ENCODE measurements around the gene BTAF1. TPM values are rescaled to one million over a fixed set of nuclear protein-coding genes. Genes with fewer than 3 reads are reported as not detected.

Gene BTAF1
- total RNA-seq, 5 donors from 2014 or later (not counting 1 experiment from before 2014, with no cell fraction given), result 61.0 to 81.8 (median 66.5) TPM

DNA sequence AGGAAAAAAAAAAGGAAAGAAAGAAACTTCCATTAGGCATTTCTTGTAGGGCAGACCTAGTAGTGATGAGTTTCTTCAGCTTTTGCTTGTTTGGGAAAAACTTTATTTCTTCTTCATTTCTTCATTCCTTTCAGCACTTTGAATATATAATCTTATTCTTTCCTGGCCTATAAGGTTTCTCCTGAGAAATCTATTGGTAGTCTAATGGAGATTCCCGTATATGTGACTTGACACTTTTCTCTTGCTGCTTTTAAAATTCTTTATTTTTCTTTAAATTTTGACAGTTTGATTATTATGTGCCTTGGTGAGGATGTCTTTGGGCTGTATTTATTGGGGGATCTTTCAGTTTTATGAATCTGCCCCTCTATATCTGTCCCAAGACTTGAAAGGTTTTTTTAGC, 3.9 kb upstream of the BTAF1 start:
- Mint-ChIP-seq H3K4me3 (no peak overlapping the region), H3K4me1 (peaks cover 13 to 18% (median 15%) of the 10 kb centered on the region in 3 donors), H3K27me3 (peaks cover 28% of the 10 kb centered on the region in 2 donors), H3K27ac (no peak overlapping the region), H3K36me3 (no peaks in the 10 kb centered on the region), H3K9me3 (no peaks in the 10 kb centered on the region)
- peaks cover 2 to 11% of the 10 kb centered on the region in 2 experiments for H3K27me3 ChIP-seq (replicated peaks in 1 of 2; ENCODE audit: control insufficient read depth in 2 of 2, extremely low read depth in 1 of 2, insufficient read depth in 2 of 2, low read length in 1 of 2)
- POLR2A ChIA-PET, result no interaction called here
- CTCF ChIA-PET, result interaction anchor here in 1 of 2 donors (0.6 kb wide), 1 partner anchor 831 kb away, joined by 3 read pairs; no protein-coding TSS in a partner anchor
- DNase-seq (no peak), ATAC-seq (replicated peaks in 1 of 4) (no peak)
- H3K36me3 ChIP-seq (ENCODE audit: control insufficient read depth in 2 of 2, extremely low read depth in 1 of 2, insufficient read depth in 1 of 2, low read length in 1 of 2), result no peaks in the 10 kb centered on the region
- H3K9me3 ChIP-seq, result no peaks in the 10 kb centered on the region
- no peak overlapping the region for H3K27ac ChIP-seq (ENCODE audit: low read length)
- H3K4me1 ChIP-seq (ENCODE audit: control insufficient read depth in 1 of 2, extremely low read depth in 1 of 2, insufficient read depth in 2 of 2, low read length in 2 of 2), result peaks cover 8 to 12% of the 10 kb centered on the region in 2 experiments
- H3K4me3 ChIP-seq (ENCODE audit: control insufficient read depth in 1 of 2, extremely low read depth in 1 of 2, low read length in 1 of 2), result no peak overlapping the region
- no CpG with 5 or more reads among the region's 1 CpG for WGBS (ENCODE audit: insufficient coverage)

DNA sequence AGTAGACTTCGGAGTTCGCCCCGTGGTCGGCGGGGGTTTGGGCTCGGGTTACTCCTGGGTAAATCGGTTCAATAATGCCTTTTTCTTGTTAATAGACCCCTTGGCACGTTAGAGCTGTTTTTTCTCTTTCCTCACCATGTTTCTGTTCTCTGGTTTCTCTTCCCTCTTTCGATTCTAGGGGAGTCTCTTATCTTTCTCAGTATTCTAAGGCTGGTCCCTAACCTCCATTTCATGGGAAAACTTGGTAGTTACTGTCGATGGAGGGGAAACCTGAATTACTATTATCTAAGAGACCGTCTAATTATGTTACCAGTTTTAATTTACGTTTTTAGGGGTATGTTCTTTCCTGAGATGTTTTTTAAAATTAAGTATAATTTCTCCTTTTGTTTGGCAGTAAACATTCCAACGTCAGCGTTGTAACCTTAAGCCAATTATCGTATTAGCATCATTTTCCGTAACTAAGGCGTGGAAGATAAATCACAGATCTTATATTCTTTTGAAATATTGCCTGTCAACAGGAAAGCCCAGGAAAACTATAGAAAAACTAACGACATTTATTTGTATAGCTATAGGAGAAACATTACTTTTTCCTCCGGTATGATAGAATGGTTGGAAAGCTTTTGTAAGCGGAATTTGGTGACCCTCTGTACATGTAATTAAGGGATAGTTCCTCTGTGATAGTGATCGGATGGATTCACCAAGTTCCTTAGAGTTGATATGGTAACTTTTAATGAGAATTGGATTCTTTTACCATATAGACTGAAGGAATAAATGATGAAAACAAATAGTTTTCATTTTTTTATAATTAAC, 847 bp downstream of the BTAF1 start:
- H3K4me1 Mint-ChIP-seq, result peaks cover 48 to 58% (median 52%) of the 10 kb centered on the region in 3 donors
- peak overlapping the region; percentile 79 to 94 for H3K4me3 ChIP-seq (ENCODE audit: control insufficient read depth in 1 of 2, extremely low read depth in 1 of 2, low read length in 1 of 2)
- H3K4me1 ChIP-seq (ENCODE audit: control insufficient read depth in 1 of 2, extremely low read depth in 1 of 2, insufficient read depth in 2 of 2, low read length in 2 of 2), result peaks cover 20 to 25% of the 10 kb centered on the region in 2 experiments
- ATAC-seq (replicated peaks in 1 of 4) (no peak), DNase-seq (no peak)
- ChIA-PET CTCF (interaction anchor here (0.6 to 5.6 kb wide), 19 partner anchors 8 to 1587 kb away, joined by 3 to 74 read pairs (median 4); partner anchors contain the start of gene FGFBP3 (in 1 of the 2)), POLR2A (interaction anchor here (0.5 to 2.0 kb wide), 21 partner anchors 8 to 762 kb away, joined by 3 to 11 read pairs (median 4); partner anchors contain the start of gene TNKS2 (in 1 of the 2))
- WGBS (ENCODE audit: insufficient coverage), result 0% methylated on average over 2 of the region's 21 CpGs
- H3K27ac ChIP-seq (ENCODE audit: low read length), result peak overlapping the region; percentile 91
- peak overlapping the region; percentile 90 to 99 for H3K27ac Mint-ChIP-seq
- H3K4me3 Mint-ChIP-seq, result peak overlapping the region; percentile 89 to 96 (median 96)
- H3K9me3 ChIP-seq, result no peaks in the 10 kb centered on the region
- H3K9me3 Mint-ChIP-seq, result no peaks in the 10 kb centered on the region
- H3K27me3 ChIP-seq (replicated peaks in 1 of 2; ENCODE audit: control insufficient read depth in 2 of 2, extremely low read depth in 1 of 2, insufficient read depth in 2 of 2, low read length in 1 of 2), result peaks cover 0 to under 1% of the 10 kb centered on the region in 2 experiments
- no peaks in the 10 kb centered on the region for H3K27me3 Mint-ChIP-seq
- H3K36me3 Mint-ChIP-seq, result peaks cover 14% of the 10 kb centered on the region
- H3K36me3 ChIP-seq (ENCODE audit: control insufficient read depth in 2 of 2, extremely low read depth in 1 of 2, insufficient read depth in 1 of 2, low read length in 1 of 2), result no peaks in the 10 kb centered on the region

DNA sequence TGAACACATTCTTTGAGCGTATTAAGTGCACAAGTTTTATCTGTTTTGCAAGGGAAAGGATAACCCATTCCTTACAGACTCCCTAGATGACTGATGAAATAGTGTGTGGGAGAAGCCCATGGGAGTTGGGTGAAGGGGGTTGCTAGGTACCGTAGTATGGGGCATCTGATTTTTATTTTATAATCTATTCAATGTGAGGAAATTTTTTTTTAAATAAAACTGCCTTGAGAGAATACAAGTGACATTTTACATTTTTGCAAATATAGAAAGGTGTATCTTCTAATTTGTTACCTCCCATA, 1.4 kb downstream of the BTAF1 start:
- no peaks in the 10 kb centered on the region for H3K36me3 ChIP-seq (ENCODE audit: control insufficient read depth in 2 of 2, extremely low read depth in 1 of 2, insufficient read depth in 1 of 2, low read length in 1 of 2)
- no peaks in the 10 kb centered on the region for H3K27me3 ChIP-seq (replicated peaks in 1 of 2; ENCODE audit: control insufficient read depth in 2 of 2, extremely low read depth in 1 of 2, insufficient read depth in 2 of 2, low read length in 1 of 2)
- Mint-ChIP-seq H3K27me3 (no peaks in the 10 kb centered on the region), H3K36me3 (peaks cover 14% of the 10 kb centered on the region), H3K4me3 (peak overlapping the region; percentile 89 to 96 (median 96)), H3K4me1 (peaks cover 48 to 58% (median 52%) of the 10 kb centered on the region in 3 donors), H3K9me3 (no peaks in the 10 kb centered on the region), H3K27ac (no peak overlapping the region)
- no peak for ATAC-seq (replicated peaks in 1 of 4)
- POLR2A ChIA-PET, result interaction anchor here in 1 of 2 donors (0.6 to 2.0 kb wide), 3 partner anchors 13 to 709 kb away, joined by 3 to 8 read pairs (median 3); no protein-coding TSS in a partner anchor
- no CpG with 5 or more reads among the region's 2 CpGs for WGBS (ENCODE audit: insufficient coverage)
- no peak for DNase-seq
- H3K27ac ChIP-seq (ENCODE audit: low read length), result no peak overlapping the region
- CTCF ChIA-PET, result interaction anchor here in 1 of 2 donors (0.6 to 5.6 kb wide), 6 partner anchors 8 to 974 kb away, joined by 3 to 74 read pairs (median 6); no protein-coding TSS in a partner anchor
- no peaks in the 10 kb centered on the region for H3K9me3 ChIP-seq
- peaks cover 20 to 25% of the 10 kb centered on the region in 2 experiments for H3K4me1 ChIP-seq (ENCODE audit: control insufficient read depth in 1 of 2, extremely low read depth in 1 of 2, insufficient read depth in 2 of 2, low read length in 2 of 2)
- H3K4me3 ChIP-seq (ENCODE audit: control insufficient read depth in 1 of 2, extremely low read depth in 1 of 2, low read length in 1 of 2), result no peak overlapping the region

DNA sequence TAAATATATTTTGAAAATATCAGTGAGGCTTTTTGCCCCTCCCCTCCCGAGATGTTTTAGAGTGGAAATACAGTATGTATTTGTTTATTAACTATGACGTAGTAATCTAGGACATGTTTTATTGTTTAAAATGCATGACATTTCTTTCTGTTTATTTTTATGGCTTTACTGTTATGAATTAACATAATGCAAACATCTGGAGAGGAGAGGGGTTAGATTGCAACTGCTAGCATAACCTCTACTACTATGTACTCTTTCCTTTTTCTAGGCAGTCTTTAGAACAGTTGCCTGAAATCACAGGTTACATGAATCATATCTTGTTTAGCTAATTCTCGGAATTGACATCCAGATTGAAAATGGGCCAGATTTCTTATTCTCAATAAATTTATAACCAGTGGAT, 7.4 kb downstream of the BTAF1 start:
- H3K36me3 Mint-ChIP-seq, result peaks cover 43% of the 10 kb centered on the region
- ATAC-seq (replicated peaks in 1 of 4), result no peak
- no peaks in the 10 kb centered on the region for H3K9me3 ChIP-seq
- no peak overlapping the region for H3K4me3 Mint-ChIP-seq
- peaks cover 71 to 76% (median 72%) of the 10 kb centered on the region in 3 donors for H3K4me1 Mint-ChIP-seq
- H3K27me3 ChIP-seq (replicated peaks in 1 of 2; ENCODE audit: control insufficient read depth in 2 of 2, extremely low read depth in 1 of 2, insufficient read depth in 2 of 2, low read length in 1 of 2), result no peaks in the 10 kb centered on the region
- POLR2A ChIA-PET, result no interaction called here
- no peaks in the 10 kb centered on the region for H3K9me3 Mint-ChIP-seq
- no peak overlapping the region for H3K27ac ChIP-seq (ENCODE audit: low read length)
- WGBS (ENCODE audit: insufficient coverage), result no CpG with 5 or more reads among the region's 3 CpGs
- no peaks in the 10 kb centered on the region for H3K27me3 Mint-ChIP-seq
- no peak for DNase-seq
- no peak overlapping the region for H3K27ac Mint-ChIP-seq
- peaks cover 5 to 15% of the 10 kb centered on the region in 2 experiments for H3K4me1 ChIP-seq (ENCODE audit: control insufficient read depth in 1 of 2, extremely low read depth in 1 of 2, insufficient read depth in 2 of 2, low read length in 2 of 2)
- H3K36me3 ChIP-seq (ENCODE audit: control insufficient read depth in 2 of 2, extremely low read depth in 1 of 2, insufficient read depth in 1 of 2, low read length in 1 of 2), result peaks cover 0 to 2% of the 10 kb centered on the region in 2 donors
- H3K4me3 ChIP-seq (ENCODE audit: control insufficient read depth in 1 of 2, extremely low read depth in 1 of 2, low read length in 1 of 2), result no peak overlapping the region
- CTCF ChIA-PET, result interaction anchor here (0.5 to 0.7 kb wide), 3 partner anchors 9 to 553 kb away, joined by 3 to 4 read pairs (median 4); no protein-coding TSS in a partner anchor

DNA sequence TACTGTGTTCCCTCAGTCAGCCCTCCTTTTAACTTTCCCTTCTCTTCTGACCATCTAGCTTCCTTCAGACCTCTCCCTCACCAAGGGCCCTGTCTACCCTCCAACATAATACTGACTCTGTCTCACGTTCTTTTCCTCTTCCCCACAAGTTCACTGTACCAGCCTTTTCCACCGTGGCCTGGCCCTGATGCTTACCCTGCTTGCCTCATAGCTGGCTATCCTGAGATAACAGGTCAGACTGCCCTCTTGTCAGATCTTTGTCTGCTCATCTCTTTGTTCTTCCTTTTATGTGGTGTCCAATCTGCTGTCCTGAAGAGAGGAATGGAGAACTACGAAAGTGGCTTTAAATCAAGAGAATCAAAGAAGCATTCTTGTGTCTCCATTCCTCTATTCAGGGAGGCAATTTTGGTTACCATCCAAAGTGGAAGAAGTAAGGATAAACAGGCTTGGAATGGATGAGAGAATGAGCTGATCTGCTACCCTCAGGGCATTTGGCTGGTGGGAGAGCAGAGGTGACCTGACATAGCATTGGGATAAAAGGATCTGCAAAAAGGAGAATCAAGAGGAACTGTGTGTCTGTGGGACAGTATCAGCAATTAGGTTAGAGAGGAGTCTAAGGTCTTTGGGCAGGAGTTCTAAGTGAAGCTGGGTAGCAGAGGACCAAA, 8.1 kb downstream of the BTAF1 start:
- 72% methylated on average over 2 of the region's 3 CpGs for WGBS (ENCODE audit: insufficient coverage)
- peaks cover 45% of the 10 kb centered on the region for H3K36me3 Mint-ChIP-seq
- no peak overlapping the region for H3K4me3 Mint-ChIP-seq
- DNase-seq (no peak), ATAC-seq (replicated peaks in 1 of 4) (no peak)
- H3K9me3 ChIP-seq, result no peaks in the 10 kb centered on the region
- CTCF ChIA-PET, result interaction anchor here (0.5 to 1.5 kb wide), 5 partner anchors 8 to 824 kb away, joined by 3 to 4 read pairs (median 3); no protein-coding TSS in a partner anchor
- H3K4me1 Mint-ChIP-seq, result peaks cover 69 to 75% (median 69%) of the 10 kb centered on the region in 3 donors
- peaks cover 5 to 9% of the 10 kb centered on the region in 2 experiments for H3K4me1 ChIP-seq (ENCODE audit: control insufficient read depth in 1 of 2, extremely low read depth in 1 of 2, insufficient read depth in 2 of 2, low read length in 2 of 2)
- no peaks in the 10 kb centered on the region for H3K9me3 Mint-ChIP-seq
- H3K4me3 ChIP-seq (ENCODE audit: control insufficient read depth in 1 of 2, extremely low read depth in 1 of 2, low read length in 1 of 2), result no peak overlapping the region
- no peak overlapping the region for H3K27ac Mint-ChIP-seq
- H3K27me3 ChIP-seq (replicated peaks in 1 of 2; ENCODE audit: control insufficient read depth in 2 of 2, extremely low read depth in 1 of 2, insufficient read depth in 2 of 2, low read length in 1 of 2), result no peaks in the 10 kb centered on the region
- H3K27me3 Mint-ChIP-seq, result no peaks in the 10 kb centered on the region
- POLR2A ChIA-PET, result interaction anchor here in 1 of 2 donors (0.5 kb wide), 1 partner anchor 10 kb away, joined by 8 read pairs; no protein-coding TSS in a partner anchor
- no peak overlapping the region for H3K27ac ChIP-seq (ENCODE audit: low read length)
- H3K36me3 ChIP-seq (ENCODE audit: control insufficient read depth in 2 of 2, extremely low read depth in 1 of 2, insufficient read depth in 1 of 2, low read length in 1 of 2), result peaks cover 0 to 10% of the 10 kb centered on the region in 2 donors

DNA sequence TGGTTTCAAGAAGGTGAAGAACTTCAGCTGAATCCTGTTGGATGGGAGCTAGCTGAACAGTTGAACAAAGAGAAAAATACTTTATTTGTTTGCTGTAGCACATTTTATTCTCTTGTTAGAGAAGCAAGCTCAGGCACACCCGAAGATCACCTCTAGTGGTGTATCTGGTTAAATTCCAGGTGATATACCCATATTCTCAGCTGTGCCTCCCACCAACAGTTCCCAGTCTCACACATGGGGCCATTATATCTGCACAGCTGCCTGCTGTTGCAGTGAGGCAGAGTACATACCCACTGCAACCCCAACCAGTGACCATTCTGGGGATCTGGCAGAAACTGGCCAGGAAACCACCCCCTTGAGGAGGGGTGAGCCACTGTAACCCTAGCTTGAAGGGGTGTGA, 9.2 kb downstream of the BTAF1 start:
- no peak for DNase-seq
- Mint-ChIP-seq H3K4me3 (no peak overlapping the region), H3K27me3 (no peaks in the 10 kb centered on the region), H3K36me3 (peaks cover 48% of the 10 kb centered on the region), H3K27ac (no peak overlapping the region), H3K9me3 (no peaks in the 10 kb centered on the region), H3K4me1 (peaks cover 59 to 68% (median 67%) of the 10 kb centered on the region in 3 donors)
- H3K4me1 ChIP-seq (ENCODE audit: control insufficient read depth in 1 of 2, extremely low read depth in 1 of 2, insufficient read depth in 2 of 2, low read length in 2 of 2), result peaks cover 5 to 9% of the 10 kb centered on the region in 2 experiments
- H3K36me3 ChIP-seq (ENCODE audit: control insufficient read depth in 2 of 2, extremely low read depth in 1 of 2, insufficient read depth in 1 of 2, low read length in 1 of 2), result peaks cover 0 to 17% of the 10 kb centered on the region in 2 donors
- ChIA-PET POLR2A (interaction anchor here in 1 of 2 donors (0.7 to 1.1 kb wide), 3 partner anchors 9 to 107 kb away, joined by 3 to 5 read pairs (median 3); partner anchors contain the start of gene BTAF1), CTCF (interaction anchor here (0.6 to 1.5 kb wide), 4 partner anchors 8 to 652 kb away, joined by 3 to 6 read pairs (median 4); no protein-coding TSS in a partner anchor)
- no peaks in the 10 kb centered on the region for H3K9me3 ChIP-seq
- no peaks in the 10 kb centered on the region for H3K27me3 ChIP-seq (replicated peaks in 1 of 2; ENCODE audit: control insufficient read depth in 2 of 2, extremely low read depth in 1 of 2, insufficient read depth in 2 of 2, low read length in 1 of 2)
- peak in 1 of 4 experiments; percentile 35 for ATAC-seq (replicated peaks in 1 of 4)
- H3K27ac ChIP-seq (ENCODE audit: low read length), result no peak overlapping the region
- no CpG with 5 or more reads among the region's 1 CpG for WGBS (ENCODE audit: insufficient coverage)
- H3K4me3 ChIP-seq (ENCODE audit: control insufficient read depth in 1 of 2, extremely low read depth in 1 of 2, low read length in 1 of 2), result no peak overlapping the region

All from T-cell (primary cell).